ENCODE data around the gene CATSPERE.
"Not testable (repeated sequence)": the region's sequence is repeated elsewhere in the genome, so short reads cannot be mapped to it uniquely, and the experiment has no call there.

CATSPERE gene

DNA sequence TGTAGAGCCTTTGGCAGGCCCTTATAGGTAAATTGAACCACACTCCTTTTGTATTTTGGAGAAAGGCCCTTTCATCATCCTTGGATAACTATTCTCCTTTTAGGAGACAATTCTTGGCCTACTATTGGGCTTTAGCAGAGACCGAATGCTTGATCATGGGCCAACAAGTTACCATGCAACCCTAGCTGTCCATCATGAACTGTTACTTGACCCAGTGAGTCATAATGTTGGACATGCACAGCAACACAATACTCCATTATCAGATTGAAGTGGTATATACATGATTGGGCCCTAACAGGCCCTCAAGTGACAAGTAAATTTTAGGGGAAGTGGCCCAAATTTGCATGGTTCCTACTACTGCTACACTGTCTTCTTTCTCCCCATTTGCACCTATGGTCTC is 84.4 kb downstream of the CATSPERE start:
- no peak for DNase-seq (ENCODE audit: low read depth)

DNA sequence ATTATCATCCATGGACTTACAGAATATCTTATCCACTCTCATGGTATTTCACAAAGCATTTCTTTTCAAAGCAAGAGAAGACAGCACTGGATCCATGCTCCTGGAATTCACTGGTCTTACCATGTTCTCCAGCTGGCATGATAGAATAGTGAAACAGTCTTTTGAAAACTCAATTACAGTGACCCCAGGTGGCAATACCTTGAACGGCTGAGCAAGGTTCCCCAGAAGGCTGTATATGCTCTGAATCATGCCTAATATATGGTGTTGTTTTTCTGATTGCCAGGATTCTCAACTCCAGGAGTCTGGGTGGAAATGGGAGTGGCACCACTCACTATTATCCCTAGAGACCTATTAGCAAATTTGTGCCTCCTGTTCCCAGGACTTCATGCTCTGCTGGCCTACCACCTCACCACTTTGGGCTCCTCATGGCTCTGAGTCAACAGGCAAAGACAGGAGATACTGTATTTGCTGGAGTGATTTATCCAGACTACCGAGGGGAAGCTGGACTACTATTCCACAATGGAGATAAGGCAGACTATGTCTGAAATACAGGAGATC is 87.6 kb downstream of the CATSPERE start:
- no peak for DNase-seq (ENCODE audit: low read depth)

DNA sequence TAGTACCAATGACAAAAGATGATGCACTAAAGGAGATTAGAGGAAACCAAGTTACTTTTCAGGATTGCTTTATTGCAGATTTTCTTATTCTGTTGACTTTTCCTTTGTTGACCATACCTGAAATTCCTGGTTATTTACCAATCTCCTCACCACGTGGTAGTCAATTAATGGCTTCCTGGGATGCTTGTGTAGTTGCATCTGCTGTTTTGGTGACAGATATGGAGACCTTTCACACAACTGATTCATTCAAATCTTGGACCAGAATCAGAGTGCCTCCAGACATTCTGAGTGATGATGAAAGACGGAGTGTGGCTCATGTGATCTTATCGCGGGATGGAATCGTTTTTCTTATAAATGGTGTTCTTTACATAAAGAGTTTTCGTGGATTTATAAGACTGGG is 91.3 kb downstream of the CATSPERE start:
- DNase-seq (ENCODE audit: low read depth): no peak

DNA sequence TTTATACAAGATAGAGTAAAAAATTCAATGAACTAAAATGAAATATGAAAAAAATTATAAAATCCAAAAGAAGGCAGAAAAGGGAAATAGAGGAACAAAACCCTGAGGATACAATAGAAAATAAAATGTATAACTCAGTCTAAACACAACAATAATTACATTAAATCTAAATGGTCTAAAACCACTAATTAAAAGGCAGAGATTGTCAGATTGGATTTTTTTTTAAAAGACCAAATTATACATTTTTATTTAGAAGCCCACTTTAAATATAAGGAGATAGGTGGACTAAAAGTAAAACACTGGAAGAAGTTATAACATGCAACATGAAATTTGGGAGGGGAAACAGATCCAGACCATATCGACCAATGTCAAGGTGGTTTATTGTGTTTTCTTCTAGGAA is 95.2 kb downstream of the CATSPERE start:
- no peak for DNase-seq (ENCODE audit: low read depth)

DNA sequence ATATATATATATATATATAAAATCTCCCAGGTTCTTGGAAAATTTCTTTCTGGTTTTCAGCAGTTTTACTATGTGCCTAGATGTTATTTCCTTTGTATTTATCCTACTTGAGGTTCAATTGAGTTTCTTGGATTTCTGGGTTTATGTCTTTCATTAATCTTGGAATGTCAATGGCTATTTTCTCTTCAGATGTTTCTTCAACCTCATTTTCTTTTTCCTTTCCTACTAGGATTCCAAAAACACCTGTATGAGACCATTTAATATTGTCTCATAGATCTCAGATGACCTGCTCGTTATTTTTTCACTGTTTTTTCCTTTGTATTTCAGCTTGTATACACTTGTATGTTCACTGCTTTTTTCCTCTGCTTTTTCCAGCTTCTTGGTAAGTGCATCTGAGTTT is 96.5 kb downstream of the CATSPERE start:
- no peak for DNase-seq (ENCODE audit: low read depth)

DNA sequence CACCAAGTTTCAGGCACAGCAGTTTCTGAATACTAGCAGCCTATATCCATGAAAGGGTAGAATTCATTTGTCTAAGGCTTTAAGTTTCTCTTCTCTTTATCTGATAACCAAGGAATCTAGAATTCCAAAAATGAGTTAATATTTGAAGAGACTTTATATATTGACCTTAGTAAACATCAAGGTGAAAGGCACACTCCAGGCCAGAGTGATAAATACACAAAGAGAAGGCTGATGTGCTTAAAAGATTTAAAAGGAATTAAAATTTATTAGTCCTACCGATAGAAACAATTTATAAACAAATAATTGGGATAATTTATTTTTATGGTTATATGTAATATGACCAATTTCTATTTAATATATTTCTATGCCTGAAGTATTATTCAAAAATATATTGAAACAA is 98.5 kb downstream of the CATSPERE start:
- DNase-seq (ENCODE audit: low read depth): no peak

DNA sequence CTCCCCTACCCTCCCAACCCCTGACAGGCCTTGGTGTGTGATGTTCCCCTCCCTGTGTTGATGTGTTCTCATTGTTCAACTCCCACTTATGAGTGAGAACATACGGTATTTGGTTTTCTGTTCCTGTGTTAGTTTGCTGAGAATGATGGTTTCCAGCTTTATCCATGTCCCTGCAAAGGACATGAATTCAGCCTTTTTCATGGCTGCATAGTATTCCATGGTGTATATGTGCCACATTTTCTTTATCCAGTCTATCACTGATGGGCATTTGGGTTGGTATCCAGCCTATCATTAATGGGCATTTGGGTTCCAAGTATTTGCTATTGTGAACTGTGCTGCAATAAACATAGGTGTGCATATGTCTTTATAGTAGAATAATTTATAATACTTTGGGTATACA is 101.8 kb downstream of the CATSPERE start:
- not testable (repeated sequence) for DNase-seq (ENCODE audit: low read depth)

DNA sequence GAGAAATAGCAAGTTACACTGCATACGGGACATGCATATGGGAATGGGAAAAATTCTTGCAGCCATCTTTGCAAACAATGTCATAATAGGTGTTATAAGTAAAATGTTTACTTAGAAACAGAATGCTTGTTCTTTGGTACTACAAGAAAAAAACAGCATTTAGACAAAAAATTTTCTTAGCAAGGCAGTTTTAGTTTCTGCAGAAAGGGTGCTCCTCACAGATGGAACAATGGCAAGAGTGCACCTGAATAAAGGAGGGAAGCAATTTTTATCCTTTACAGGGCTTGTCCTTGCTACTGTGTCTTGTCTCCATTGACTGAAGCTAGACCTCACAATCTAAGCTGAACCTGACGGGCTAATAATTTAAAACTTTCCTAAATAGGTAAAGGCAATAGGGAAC is 112.7 kb downstream of the CATSPERE start:
- DNase-seq (ENCODE audit: low read depth): no peak

DNA sequence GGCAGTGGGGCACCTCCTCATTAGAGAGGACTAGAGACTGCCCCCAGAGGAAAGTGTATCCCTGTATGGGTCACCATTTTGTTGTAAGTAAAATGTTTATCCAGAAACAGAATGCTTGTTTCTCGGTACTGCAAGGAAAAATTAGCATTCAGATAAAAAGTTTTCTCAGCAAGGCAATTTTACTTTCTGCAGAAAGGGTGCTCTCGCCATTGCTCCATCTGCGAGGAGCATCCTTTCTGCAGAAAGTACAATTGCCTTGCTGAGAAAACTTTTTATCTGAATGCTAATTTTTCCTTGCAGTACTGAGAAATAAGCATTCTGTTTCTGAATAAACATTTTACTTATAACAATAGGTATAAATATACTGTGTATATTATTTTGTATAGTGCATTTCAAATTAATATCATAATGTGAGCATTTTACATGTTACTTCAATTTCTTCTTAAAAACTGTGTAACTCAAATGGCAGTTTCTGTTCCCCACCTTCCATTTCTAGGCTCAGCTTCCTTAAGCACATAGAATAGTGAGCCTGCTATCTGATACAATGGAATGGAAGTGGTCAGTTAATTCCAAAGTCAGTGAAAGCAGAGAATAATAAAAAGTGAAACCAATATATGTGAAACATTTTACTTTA is 115.3 kb downstream of the CATSPERE start:
- DNase-seq (ENCODE audit: low read depth): no peak

DNA sequence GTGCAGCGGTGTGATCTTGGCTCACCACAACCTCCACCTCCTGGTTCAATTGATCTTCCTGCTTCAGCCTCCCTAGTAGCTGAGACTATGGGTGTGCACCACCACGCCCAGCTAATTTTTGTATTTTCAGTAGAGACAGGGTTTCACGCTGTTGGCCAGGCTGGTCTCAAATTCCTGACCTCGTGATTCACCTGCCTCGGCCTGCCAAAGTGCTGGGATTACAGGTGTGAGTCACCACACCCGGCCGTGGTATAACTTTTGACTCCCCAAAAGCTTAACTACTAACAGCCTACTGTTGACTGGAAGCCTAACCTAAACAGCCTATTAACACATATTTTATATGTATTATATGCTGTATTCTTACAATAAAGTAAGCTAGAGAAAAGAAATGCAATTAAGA is 117.1 kb downstream of the CATSPERE start:
- not testable (repeated sequence) for DNase-seq (ENCODE audit: low read depth)

DNA sequence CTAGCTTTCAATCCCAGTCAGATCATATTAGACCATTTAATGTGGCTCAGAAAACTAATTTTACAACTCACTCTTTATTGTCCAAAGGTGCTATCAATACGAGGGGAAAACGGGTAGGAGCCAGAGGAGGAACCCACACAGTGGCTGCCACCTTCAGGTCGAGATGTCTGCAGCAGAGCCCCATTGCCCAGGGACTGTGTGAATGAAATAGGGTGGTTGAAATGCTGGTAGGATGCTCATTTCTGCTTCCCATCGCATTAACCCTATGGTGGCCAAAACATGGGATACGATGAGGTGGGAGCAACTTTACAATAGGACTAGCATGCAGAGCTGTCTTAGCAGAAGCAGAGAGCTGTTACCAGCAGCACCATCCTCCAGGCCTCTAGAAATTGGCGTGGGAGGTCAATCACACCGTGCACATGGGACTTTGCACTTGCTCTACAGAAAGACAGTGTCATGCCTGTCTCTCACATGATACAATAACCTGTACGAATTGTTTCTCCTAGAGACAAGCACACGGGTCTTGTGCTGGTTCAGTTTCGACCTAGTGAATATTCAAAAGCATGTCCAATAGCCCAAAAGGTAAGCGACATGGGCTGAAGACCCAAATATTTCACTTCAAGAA is 122.4 kb downstream of the CATSPERE start:
- DNase-seq (ENCODE audit: low read depth): no peak

DNA sequence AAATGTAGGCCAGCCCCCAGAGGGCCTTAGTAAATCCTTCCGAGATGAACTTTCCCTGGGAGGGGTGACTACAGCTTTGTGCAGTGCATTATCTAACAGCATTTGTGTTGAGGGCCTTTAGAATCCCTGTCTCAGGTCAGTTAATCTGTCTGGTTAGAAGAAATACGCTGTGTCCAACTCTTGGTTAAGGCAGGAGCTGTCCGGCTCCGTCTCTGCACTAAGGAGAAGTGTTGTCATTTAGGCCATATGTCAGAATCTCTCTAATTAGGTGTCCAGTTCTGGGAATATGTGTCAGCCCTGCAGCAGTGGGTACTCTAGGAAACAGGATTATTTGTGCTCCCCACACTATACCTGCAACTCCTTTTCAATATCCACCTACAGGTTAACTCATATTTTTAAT is 124.8 kb downstream of the CATSPERE start:
- DNase-seq (ENCODE audit: low read depth): no peak

DNA sequence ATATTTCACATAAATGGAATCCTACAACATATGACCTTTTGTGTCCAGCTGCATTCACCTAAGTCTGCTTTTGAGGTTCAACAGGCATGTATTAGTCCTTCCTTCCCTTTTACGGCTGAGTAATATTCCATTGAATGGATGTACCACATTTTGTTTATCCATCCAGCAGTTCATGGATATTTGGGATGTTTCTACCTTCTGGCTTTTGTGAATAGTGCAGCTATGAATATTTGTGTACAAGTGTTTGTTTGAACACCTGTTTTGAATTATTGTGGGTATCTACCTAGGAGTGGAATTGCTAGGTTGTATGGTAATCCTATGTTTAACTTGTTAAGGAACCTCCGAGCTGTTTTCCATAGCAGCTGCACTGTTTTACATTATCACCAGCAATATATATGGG is 129.6 kb downstream of the CATSPERE start:
- DNase-seq (ENCODE audit: low read depth): no peak

DNA sequence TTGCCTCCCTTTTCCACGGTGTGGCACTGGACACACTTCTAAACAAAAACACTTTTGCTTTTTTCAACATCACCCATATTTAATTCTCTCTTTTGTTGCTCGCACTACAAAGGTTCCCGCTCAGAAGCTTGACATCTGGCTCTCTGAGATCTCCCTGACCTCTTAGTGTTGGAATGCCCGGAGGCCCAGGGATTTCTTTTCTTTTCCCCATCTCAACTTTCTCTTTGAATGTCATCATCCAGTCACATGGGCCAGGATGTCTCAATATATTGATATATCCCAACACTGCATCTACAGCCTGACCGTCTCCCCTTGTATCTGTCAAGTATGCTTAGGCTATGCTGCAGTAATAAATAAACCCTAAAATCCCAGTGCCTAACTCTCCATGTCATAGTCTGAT is 137.5 kb downstream of the CATSPERE start:
- no peak for DNase-seq (ENCODE audit: low read depth)

DNA sequence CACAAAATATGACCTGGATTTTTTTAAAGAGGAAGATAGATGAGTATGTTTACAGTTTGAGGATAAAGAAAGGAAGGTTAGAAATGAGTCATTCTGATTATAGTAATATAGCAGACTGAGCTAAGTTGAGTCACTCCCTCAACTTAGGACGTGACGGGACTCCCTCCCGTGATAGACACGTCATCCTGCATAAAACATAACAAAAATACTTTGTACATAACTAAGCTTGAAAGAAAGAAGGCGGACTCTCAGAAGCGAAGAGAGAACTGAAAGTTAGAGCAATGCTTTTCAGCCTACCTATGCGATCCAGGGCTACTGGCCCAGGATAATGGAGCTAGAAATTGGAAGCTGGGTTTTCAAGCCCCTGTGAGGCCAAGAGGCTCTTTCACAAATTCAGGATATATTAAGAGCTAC is 138.9 kb downstream of the CATSPERE start:
- DNase-seq (ENCODE audit: low read depth): peak; percentile 32

DNA sequence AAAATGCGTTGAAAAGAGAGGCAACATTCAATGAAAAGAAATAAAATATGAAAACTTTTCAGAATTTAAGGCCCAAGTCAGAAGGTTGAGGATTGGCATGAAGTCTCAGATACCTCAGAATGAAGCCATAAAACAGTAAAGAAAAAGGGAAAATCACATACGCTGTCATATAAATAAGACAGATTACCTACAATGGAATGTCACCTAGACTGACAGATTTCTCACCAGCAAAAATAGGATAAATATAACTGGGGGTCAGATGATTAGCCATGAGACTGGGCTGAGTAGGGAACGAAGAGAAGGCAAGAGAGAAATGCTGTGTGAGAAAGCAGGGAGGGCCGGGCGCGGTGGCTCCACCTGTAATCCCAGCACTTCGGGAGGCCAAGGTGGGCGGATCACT is 140.3 kb downstream of the CATSPERE start:
- DNase-seq (ENCODE audit: low read depth): no peak

DNA sequence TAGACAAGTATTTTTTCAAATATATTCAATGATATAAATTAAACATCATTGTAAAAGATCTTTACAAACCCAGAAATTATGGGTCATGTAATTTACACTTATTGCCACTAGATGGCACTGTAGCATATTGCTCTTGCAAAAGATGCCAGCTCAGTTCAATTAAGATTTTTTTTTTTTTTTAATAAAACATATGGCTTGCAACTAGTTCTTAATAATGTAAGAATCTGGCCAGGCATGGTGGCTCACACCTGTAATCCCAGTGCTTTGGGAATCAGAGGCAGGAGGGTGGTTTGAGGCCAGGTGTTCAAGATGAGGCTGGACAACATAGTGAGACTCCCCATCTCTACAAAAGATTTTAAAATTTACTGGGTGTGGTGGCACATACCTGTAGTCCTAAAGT is 142.4 kb downstream of the CATSPERE start:
- no peak for DNase-seq (ENCODE audit: low read depth)

DNA sequence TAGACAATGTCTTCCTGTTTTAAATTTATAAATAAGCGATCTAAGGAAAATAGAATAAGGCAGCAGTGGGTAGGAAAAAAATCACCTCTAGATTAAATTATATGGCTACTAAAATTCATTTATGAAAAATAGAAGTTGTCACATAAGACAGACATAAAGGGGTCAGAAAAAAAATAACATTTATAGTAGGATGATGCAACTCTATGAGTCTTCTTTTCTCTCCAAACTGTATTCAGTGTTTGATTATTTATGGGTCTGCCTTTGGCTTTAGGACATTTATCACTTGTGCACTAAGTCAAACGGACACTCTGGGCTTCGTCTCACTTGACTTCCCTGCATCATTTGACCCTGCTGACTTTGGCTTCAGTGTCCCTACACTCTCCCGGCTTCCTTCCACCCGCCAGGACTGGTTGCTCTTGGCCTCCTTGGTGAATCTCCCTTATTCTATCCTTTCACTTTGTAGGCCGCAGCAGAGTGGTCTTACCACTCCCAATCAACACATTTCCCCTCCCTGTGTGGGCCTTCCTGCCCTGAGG is 144.8 kb downstream of the CATSPERE start:
- no peak for DNase-seq (ENCODE audit: low read depth)

DNA sequence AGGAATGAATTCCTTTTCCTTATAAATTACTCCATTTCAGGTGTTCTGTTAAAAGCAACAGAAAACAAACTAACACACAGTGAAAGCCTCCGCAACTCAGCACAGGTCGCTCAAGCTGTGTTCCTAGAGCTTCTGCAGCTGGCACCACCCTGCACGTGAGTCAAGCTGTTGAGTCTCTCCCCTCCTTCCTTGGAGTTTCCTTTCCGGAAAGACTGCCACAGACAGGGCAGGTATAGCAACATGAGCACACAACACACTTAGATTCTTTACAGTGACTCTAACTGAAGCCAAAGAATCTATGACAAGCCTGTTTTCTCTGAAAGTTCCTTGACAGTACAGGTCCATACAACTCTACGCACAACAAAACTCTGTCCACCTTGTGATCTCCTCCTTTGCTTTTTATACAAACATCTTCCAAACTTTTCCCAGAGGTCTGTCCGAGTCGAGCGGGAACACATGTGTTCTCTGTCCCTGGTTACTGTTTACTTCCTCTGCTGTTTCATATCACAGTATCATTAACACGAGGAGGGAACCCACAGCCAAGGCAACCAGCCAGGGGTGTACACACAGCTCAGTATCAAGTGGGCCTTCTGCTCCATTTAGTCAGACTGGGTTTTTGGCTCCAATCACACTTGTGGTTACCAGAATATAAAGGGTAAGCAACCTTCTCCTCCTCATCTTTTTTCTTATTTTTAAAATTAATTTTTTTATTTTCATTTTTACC is 153.2 kb downstream of the CATSPERE start:
- DNase-seq (ENCODE audit: low read depth): no peak

DNA sequence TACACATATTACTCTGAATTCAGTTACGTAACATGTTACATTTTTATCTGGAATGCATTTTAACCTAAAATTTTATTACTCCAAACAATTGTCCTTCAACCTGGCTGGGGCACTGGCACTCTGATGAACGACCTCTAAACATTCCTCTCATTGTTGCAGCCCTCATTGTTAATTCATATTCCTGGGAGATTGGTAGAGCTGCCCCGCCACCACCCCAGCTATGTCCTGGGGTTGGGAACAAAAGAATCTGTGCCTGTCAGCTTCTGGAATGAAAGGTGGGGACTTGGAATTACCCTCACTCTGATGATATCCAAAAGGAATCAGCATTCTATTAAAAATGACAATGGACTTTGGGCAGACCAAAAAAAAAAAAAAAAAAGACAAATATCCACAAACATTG is 153.8 kb downstream of the CATSPERE start:
- no peak for DNase-seq (ENCODE audit: low read depth)

DNA sequence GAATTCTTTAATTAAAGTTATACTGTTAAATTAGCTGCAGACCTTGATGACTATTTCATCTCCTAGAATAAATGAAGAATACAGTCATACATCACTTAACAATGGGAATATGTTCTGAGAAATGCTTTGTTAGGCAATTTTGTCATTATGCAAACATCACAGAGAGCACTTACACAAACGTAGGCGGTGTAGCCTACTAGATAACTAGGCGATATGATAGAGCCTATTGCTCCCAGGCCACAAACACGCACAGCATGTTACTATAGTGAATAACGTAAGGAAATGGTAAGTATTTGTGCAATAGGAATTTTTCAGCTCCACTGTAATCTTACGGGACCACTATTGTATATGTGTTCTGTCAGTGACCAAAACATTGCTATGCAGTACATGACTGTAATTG is 154.2 kb downstream of the CATSPERE start:
- no peak for DNase-seq (ENCODE audit: low read depth)

DNA sequence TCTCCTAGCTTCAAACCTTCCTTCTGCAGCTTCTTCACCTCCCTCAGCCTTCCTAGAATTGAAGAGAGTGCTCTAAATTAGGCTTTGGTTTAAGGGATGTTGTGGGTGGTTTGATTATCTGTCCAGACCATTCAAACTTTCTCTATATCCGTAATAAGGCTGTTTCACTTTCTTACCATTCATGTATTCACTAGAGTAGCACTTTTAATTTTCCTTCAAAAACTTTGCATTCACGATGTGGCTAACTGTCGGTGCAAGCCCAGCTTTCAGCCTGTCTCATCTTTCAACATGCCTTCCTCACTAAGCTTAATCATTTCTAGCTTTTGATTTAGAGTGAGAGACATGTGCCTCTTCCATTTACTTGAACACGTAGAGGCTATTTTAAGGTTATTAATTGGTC is 165.6 kb downstream of the CATSPERE start:
- no peak for DNase-seq (ENCODE audit: low read depth)

DNA sequence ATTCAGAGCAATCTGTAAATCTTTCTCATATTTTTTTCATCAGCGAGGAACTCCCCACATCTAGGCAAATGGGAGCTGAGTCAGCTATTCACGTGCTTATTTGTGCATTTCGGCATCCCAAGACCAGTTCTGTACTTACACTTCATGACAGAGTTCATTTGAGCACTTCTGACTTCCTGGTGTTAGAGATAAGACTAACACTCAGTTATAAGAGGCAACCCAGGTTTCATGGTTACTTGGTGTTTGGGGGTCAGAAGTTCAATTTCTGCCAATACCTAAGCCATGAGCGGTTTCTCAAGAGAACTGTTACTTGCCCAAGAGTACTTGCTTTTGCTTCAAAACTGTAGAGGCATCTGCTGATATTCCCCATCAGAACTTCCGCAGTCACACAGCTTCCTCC is 167.7 kb downstream of the CATSPERE start:
- DNase-seq (ENCODE audit: low read depth): no peak

All from stimulated activated CD4-positive, alpha-beta T cell treated with anti-CD3 and anti-CD28 coated beads, Interleukin-2, amount 100 ng/mL, for 4 hours (primary cell).